Right renal pelvis (tissue), 4 donors: ENCODE measurements around the gene KCNAB1. TPM values are rescaled to one million over a fixed set of nuclear protein-coding genes. Genes with fewer than 3 reads are reported as not detected.

Experiments used
- DNase-seq, 4 donors: peaks; one replicate each; pipeline ENCODE4 v3.0.0-alpha.2; 2013; ENCODE audit warnings: low read depth in 4 of 4, low spot score in 3 of 4, missing footprints in 1 of 4
- polyA plus RNA-seq, 4 donors: library from polyadenylated mRNA; unstranded; fragments of 120-200 nt; gene quantifications; one replicate each; pipeline ENCODE4 v1.2.1, GENCODE V29; 2013; ENCODE audit not compliant: insufficient read length in 4 of 4

KCNAB1 gene
- polyA plus RNA-seq, 4 donors = 2.8 to 3.4 (median 3.0) TPM

DNA sequence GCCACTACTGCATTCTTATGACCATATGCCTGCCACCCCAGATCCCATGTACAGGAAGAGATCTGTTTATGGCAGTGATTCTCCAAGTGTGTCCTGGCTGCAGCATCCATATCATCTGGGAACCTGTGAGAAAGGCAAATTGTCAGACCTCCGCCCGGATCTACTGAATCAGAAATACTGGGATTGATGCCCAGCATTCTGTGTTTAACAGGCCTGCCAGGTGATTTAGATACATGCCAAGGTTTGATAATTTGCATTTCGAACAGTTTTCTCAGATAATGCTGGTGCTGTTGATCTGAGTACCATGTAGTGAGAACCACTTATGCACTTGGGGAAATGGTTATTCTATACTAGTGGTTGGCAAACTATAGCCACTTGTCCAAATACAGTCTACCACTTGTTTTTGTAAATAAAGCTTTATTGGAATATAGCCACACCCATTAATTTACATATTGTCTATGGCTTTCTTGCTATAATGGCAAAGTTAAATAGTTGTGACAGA, 269.1 kb downstream of the KCNAB1 start:
- no peak for DNase-seq

- DNase-seq = no peak
These were observed 270.5 kb downstream of the KCNAB1 start for GRCh38 chr3:156390846-156391245.

GRCh38 chr3:156395961-156396710, 275.8 kb downstream of the KCNAB1 start:
- no peak for DNase-seq

- no peak for DNase-seq
These were observed 276.5 kb downstream of the KCNAB1 start for GRCh38 chr3:156396851-156397250.

- no peak for DNase-seq
These were observed 277.2 kb downstream of the KCNAB1 start for GRCh38 chr3:156397534-156397933.

DNA sequence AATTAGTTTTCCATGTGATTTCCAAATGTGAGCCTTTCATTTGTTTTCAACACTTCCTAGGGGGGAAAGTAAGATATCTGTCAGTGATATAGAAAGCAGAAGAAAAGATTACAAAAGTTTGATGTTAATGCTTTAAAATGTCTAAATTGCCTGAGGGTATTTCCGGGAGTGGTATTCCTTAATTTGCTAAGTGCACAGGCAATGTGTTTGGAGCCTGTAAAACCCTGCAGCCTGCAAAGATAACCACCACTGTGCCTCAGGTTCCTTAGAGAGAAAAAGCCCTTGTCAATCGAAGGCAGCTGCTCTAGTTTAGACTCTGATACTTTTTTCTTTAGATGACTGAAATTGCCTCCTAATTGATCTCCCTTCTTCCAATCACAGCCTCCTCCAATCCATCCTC, 279.7 kb downstream of the KCNAB1 start:
- no peak for DNase-seq

- no peak for DNase-seq
These were observed 280.4 kb downstream of the KCNAB1 start for GRCh38 chr3:156400735-156401134.

DNA sequence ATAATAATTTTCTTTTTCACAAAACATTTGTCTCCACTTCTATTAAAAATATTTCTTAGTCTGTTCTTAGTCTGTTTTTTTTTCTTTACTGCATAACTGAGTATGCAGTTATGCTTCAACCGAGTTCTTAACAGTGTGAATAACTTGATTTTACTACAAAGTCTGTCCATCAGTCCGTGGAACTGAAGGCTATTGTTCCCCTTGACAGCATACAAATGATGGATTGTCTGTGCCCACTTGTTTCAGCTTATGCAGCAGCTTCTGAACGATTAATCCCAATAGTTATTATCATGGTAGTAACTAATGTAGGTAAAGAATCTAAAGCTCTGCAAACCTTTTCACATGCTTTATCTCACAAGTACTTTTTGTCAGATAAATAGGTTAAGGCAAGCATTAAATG, 283.8 kb downstream of the KCNAB1 start:
- DNase-seq = no peak

DNA sequence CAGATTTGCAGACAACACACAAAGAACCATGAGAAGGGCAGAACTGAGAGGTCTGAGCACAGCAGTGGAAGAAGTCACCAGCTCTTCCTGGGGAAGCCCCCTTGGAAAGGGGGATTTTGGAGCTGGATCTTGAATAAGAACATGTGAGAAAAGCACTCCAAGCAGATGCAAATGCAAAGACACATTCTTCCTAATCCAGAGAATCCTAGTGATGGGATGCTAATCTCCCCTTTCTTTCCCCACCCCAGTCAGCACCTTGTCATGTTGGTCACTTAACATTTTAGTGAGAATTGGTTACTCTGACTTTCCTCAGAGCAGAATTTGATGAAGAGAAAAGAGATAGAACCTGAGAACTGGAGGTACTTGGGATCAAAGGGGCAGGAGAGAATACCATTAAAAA, 286.0 kb downstream of the KCNAB1 start:
- no peak for DNase-seq

- no peak for DNase-seq
These were observed 287.3 kb downstream of the KCNAB1 start for GRCh38 chr3:156407617-156408225.

DNA sequence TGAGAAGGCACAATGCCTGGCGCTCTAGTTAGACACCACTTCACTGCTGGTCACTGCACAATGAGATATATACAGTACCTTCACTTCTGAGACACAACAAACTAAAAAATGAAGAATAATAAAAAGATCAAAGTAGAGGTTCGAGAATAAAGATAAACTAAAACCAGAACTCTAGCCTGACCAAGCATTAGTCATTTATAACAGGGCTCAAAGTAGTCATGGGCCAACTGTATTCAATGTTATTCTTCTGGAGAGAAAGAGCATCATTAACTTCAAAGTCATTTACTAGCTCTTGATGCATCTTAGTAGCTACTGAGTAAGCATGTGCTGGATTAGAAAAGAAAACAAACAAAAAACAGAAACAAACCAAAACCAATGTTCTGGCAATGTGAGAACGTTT, 289.3 kb downstream of the KCNAB1 start:
- no peak for DNase-seq

GRCh38 chr3:156412600-156412999, 292.2 kb downstream of the KCNAB1 start:
- DNase-seq = no peak

DNA sequence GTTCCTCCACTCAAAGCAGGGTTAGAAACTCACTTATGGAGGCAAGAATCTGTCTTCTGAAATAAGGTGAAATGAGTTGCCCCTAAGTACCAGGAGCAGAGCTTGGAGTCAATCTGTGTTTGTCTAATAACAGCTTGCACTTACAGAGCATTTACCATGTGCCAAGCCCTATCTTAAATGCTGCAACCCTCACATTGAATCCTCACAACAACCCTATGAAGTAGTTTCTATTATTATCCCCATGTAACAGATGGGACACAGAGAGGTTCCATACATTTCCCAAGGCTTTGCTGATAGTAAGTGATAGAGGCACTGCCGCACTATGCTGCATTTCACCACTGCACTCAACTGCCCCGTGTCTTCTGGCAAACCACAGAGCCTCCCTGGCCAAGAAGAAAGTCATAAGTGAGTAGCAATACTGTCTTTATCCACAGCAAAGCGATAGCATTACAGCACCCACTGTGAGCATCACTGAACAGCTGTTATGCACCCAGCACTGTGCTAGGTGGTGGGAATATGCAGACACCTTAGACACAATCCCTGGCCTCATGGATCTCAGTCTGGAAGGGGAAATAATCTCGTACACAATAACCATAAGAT, 293.0 kb downstream of the KCNAB1 start:
- no peak for DNase-seq

DNA sequence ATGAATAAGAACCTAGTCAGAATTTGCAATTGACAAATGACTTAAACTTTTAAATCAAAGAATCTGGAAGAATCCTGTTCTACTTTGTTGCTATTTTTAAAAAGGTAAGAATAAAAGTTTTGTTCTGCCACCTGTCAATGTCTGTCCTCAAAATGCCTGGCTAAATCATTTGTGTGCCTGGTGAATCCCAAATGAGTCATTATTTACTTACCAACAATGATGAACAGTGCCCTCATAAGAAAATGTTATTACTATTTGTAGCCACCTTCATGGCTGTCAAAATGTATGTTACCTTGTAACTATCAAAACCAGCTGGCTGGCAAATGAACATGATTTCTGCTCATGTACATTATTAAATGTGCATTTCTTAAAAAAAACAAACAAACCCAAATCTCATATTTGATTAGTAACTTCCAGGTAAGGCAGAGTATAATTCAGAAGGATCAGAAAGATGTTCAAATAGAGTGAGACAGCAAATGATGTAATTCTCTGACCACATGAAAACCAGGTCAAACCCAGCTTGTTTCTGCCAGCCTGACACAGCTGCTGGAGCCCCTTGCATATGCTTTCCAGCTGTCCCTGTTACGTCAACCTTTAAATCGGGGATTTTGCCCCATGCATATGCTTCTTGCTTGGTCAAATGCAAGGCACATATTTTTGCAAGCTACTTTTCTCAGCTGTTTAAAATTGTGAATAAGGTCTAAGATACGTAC, 296.6 kb downstream of the KCNAB1 start:
- DNase-seq = no peak

DNA sequence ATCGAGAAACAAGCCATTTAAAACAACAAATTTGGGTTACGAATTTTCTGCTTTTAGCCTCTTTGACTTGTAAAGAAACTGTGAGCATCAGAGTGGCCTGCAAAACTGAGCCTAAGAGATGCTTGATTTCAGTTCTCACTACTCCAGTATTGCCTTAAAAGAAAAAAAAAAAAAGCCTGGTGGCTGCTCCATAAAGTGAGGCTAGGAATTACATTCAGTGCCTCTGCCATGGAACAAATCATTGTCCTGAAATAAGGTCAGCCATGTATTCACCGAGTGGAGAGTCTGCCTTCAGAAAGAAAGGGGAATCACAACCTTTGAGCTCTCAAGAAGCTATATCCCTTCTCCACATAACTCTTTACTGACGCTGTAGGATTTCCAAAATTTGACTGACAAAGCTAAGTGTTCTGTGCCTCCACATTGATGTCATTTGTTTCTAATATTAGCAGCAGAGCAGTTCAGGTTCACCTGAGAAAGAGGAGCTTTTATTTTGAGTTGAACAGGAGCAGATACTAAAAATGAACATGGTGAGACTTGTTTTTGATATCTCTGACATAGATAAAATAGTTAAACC, 297.3 kb downstream of the KCNAB1 start:
- DNase-seq = no peak

DNA sequence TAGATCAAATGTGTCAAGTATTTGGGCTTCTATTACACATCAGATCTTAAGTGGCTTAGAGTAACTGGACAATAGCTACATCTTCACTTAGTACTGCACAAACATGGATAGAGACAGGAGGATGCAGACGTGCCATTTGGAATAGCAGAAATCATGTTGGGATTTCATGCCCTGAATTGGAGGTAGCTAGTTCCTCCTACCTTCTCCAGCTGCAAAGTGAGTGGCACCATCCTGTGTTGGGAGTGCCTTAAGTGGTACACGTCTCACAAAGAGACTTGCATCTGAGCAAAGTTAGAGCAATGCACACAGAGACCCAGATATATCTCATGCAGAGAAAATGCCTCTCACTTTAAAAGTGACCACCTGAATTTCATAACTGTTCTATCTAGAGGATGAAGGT, 298.1 kb downstream of the KCNAB1 start:
- no peak for DNase-seq

DNA sequence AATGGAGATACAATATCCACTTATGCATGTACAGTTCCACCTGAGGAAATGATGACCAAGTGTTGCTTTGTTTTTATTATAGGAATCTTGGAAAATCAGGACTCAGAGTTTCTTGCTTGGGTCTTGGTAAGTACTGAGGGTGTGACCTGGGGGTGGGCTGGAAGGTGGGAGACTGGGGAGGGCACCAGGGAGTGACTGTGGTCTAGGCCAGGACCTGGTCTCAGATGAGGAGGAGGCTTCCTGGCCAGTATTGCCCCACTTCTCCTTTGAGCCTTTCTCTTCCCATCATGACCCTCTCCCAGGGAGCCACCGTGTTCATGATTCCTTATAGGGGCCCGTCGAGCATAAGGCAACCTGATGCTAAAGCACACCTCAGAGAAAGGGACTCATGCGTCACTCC, 301.2 kb downstream of the KCNAB1 start:
- DNase-seq = no peak

GRCh38 chr3:156424758-156425157, 304.4 kb downstream of the KCNAB1 start:
- DNase-seq = peak in 2 of 4 donors; percentile 5 to 12

- DNase-seq = no peak
These were observed 305.3 kb downstream of the KCNAB1 start for GRCh38 chr3:156425651-156426050.

- DNase-seq = no peak
These were observed 308.7 kb downstream of the KCNAB1 start for GRCh38 chr3:156429125-156429524.
